Neural cell (in vitro differentiated cells): ENCODE measurements around the gene ITPK1. TPM values are rescaled to one million over a fixed set of nuclear protein-coding genes. Genes with fewer than 3 reads are reported as not detected.

Experiments used
- H2AFZ ChIP-seq: fragments of 200-600, 300-800 bp; sonication (generic), shearing (Covaris generic); 2 replicates; pipeline ENCODE4 v1.6.0; 2014; ENCODE audit warnings: low read depth, mild to moderate bottlenecking, antibody characterized with exemption, low read length, moderate library complexity
- H3F3A ChIP-seq: fragments of 200-600 bp; shearing (Covaris generic); 2 replicates; pipeline ENCODE4 v1.6.1; 2016; ENCODE audit warnings: mild to moderate bottlenecking, moderate library complexity, mixed read lengths, antibody characterized with exemption, low read length; ENCODE audit not compliant: insufficient read depth, poor library complexity, severe bottlenecking
- H3K27ac ChIP-seq: fragments of 200-600, 300-800 bp; sonication (generic), shearing (Covaris generic); 2 replicates; pipeline ENCODE4 v1.5.1; 2014; ENCODE audit warnings: mild to moderate bottlenecking, low read length, moderate library complexity
- H3K27me3 ChIP-seq: fragments of 300-800, 200-600 bp; sonication (generic), shearing (Covaris generic); 2 replicates; pipeline ENCODE4 v1.6.0; 2014; ENCODE audit warnings: mild to moderate bottlenecking, low read depth, low read length, moderate library complexity; ENCODE audit not compliant: insufficient read depth
- H3K36me3 ChIP-seq: fragments of 300-800, 200-600 bp; sonication (generic), shearing (Covaris generic); 2 replicates; pipeline ENCODE4 v1.5.1; 2014; ENCODE audit warnings: mild to moderate bottlenecking, antibody characterized with exemption, low read length, moderate library complexity; ENCODE audit not compliant: insufficient read depth
- H3K4me2 ChIP-seq: fragments of 300-800, 200-600 bp; sonication (generic), shearing (Covaris generic); 2 replicates; pipeline ENCODE4 v1.6.0; 2014; ENCODE audit warnings: mild to moderate bottlenecking, low read length
- H3K4me3 ChIP-seq: fragments of 300-800, 200-600 bp; sonication (generic), shearing (Covaris generic); 2 replicates; pipeline ENCODE4 v1.5.1; 2014; ENCODE audit warnings: mild to moderate bottlenecking, low read length, moderate library complexity
- H3K79me2 ChIP-seq: fragments of 200-600 bp; shearing (Covaris generic); replicated peaks from 2 replicates; pipeline ENCODE4 v1.6.0; 2014; ENCODE audit warnings: mild to moderate bottlenecking, low read length, moderate library complexity; ENCODE audit not compliant: insufficient read depth
- H3K9ac ChIP-seq: fragments of 300-800, 200-600 bp; sonication (generic), shearing (Covaris generic); 2 replicates; pipeline ENCODE4 v1.6.1; 2016; ENCODE audit warnings: mild to moderate bottlenecking, low read length, mixed read lengths
- H3K9me2 ChIP-seq: fragments of 200-600 bp; shearing (Covaris generic); 2 replicates; pipeline ENCODE4 v1.6.1; 2016; ENCODE audit warnings: mild to moderate bottlenecking, low read length, mixed read lengths; ENCODE audit not compliant: insufficient read depth
- H3K9me3 ChIP-seq: fragments of 200-600, 300-800 bp; sonication (generic), shearing (Covaris generic); 2 replicates; pipeline ENCODE4 v1.6.1; 2016; ENCODE audit warnings: mild to moderate bottlenecking, mixed run types, low read length, moderate library complexity, mixed read lengths
- H4K20me1 ChIP-seq: fragments of 200-600 bp; shearing (Covaris generic); 2 replicates; pipeline ENCODE4 v1.6.1; 2016; ENCODE audit warnings: mild to moderate bottlenecking, mixed run types; ENCODE audit not compliant: insufficient read depth
- CTCF ChIP-seq: fragments of 450-650 bp; IDR thresholded peaks from 2 replicates; pipeline ENCODE4 v1.5.1; 2014; ENCODE audit warnings: antibody characterized with exemption, mild to moderate bottlenecking, moderate library complexity; ENCODE audit not compliant: poor library complexity, severe bottlenecking
- EP300 ChIP-seq: fragments of 450-650 bp; conservative IDR thresholded peaks from 2 replicates; pipeline ENCODE4 v1.6.1; 2014; ENCODE audit warnings: antibody characterized with exemption, mild to moderate bottlenecking, moderate library complexity; ENCODE audit not compliant: poor library complexity, severe bottlenecking
- EZH2 ChIP-seq: fragments of 200-600, 300-800 bp; shearing (Covaris generic), sonication (generic); IDR thresholded peaks from 2 replicates; pipeline ENCODE4 v1.6.1; 2014; ENCODE audit warnings: antibody characterized with exemption, low read length, borderline replicate concordance, mild to moderate bottlenecking; ENCODE audit not compliant: insufficient read depth, poor library complexity, severe bottlenecking
- MXI1 ChIP-seq: fragments of 450-650 bp; conservative IDR thresholded peaks from 2 replicates; pipeline ENCODE4 v1.6.1; 2014; ENCODE audit warnings: antibody characterized with exemption, mild to moderate bottlenecking; ENCODE audit not compliant: poor library complexity, severe bottlenecking
- POLR2AphosphoS5 ChIP-seq: IDR thresholded peaks from 2 replicates; pipeline ENCODE4 v1.6.1; 2012
- RAD21 ChIP-seq: fragments of 450-650 bp; conservative IDR thresholded peaks from 2 replicates; pipeline ENCODE4 v1.6.1; 2014; ENCODE audit warnings: antibody characterized with exemption, mild to moderate bottlenecking, moderate library complexity
- REST ChIP-seq: IDR thresholded peaks from 2 replicates; pipeline ENCODE4 v1.6.1; 2012; ENCODE audit warnings: borderline replicate concordance
- SMC3 ChIP-seq: fragments of 450-650 bp; conservative IDR thresholded peaks from 2 replicates; pipeline ENCODE4 v1.6.1; 2014; ENCODE audit warnings: antibody characterized with exemption, mild to moderate bottlenecking, moderate library complexity; ENCODE audit not compliant: poor library complexity
- TAF1 ChIP-seq: IDR thresholded peaks from 2 replicates; pipeline ENCODE4 v1.6.1; 2012; ENCODE audit warnings: low read depth
- polyA plus RNA-seq: library from polyadenylated mRNA; depleted of rRNA; stranded (reverse); fragments of >200 nt; gene quantifications from 2 replicates; pipeline ENCODE4 v1.2.3, GENCODE V29; 2014

ITPK1 gene
- polyA plus RNA-seq, 1 donor from 2014 or later = 65.0 TPM

- no peaks in the 10 kb centered on the region for H3K9me2 ChIP-seq
- no peak for TF ChIP-seq EZH2
- no peak for TF ChIP-seq RAD21
- no peak for TF ChIP-seq CTCF
- no peak overlapping the region for H3K9ac ChIP-seq
- no peak overlapping the region for H3K4me2 ChIP-seq
- no peaks in the 10 kb centered on the region for H4K20me1 ChIP-seq
- no peaks in the 10 kb centered on the region for H3F3A ChIP-seq
- H2AFZ ChIP-seq = no peak overlapping the region
- no peak overlapping the region for H3K4me3 ChIP-seq
- H3K79me2 ChIP-seq = no peaks in the 10 kb centered on the region
- H3K9me3 ChIP-seq = no peaks in the 10 kb centered on the region
- H3K36me3 ChIP-seq = no peaks in the 10 kb centered on the region
- H3K27ac ChIP-seq = no peak overlapping the region
- H3K27me3 ChIP-seq = no peaks in the 10 kb centered on the region
Observed at GRCh38 chr14:93091666-93092065, 24.1 kb downstream of the ITPK1 start.

GRCh38 chr14:93090826-93091555 lies 24.7 kb downstream of the ITPK1 start:
- no peak overlapping the region for H3K9ac ChIP-seq
- no peaks in the 10 kb centered on the region for H3K9me2 ChIP-seq
- TF ChIP-seq EP300 (no peak), SMC3 (no peak), RAD21 (no peak), CTCF (no peak), MXI1 (no peak), TAF1 (no peak), REST (no peak), POLR2AphosphoS5 (no peak), EZH2 (no peak)
- no peaks in the 10 kb centered on the region for H3K27me3 ChIP-seq
- H3K79me2 ChIP-seq = no peaks in the 10 kb centered on the region
- H3F3A ChIP-seq = no peaks in the 10 kb centered on the region
- H3K9me3 ChIP-seq = no peaks in the 10 kb centered on the region
- no peaks in the 10 kb centered on the region for H3K36me3 ChIP-seq
- no peak overlapping the region for H3K27ac ChIP-seq
- no peak overlapping the region for H3K4me2 ChIP-seq
- H3K4me3 ChIP-seq = no peak overlapping the region
- H2AFZ ChIP-seq = no peak overlapping the region
- no peaks in the 10 kb centered on the region for H4K20me1 ChIP-seq
